Retina (tissue), 1 donor: ENCODE results near the gene ZNF597.
A peak's percentile ranks its signal among the peaks of the same experiment; 100 is the strongest.

Experiments used
- DNase-seq: peaks from one replicate; pipeline ENCODE4 v3.0.0-alpha.2; 2016

ZNF597 gene

DNA sequence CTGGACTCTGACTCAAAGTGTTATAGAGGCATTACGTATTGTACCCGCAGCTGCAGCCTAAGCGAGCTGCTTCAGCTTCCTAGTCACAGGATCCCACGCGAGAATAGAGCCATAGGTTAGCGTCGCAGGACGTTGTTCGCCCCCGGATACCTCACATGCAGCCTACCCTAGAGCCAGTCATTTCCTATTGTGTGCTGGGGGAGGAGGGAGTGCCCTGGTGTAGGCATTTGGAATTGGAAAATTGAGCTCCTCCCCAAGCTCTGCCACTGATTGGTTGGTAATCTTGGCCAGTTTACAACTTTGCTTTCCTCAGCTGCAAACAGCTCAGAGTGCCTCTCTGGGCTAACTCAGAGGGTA lies 706 bp upstream of the ZNF597 start:
- no peak for DNase-seq

GRCh38 chr16:3439637-3440036 lies 3.7 kb downstream of the ZNF597 start:
- DNase-seq = no peak

GRCh38 chr16:3434373-3434772 lies 8.9 kb downstream of the ZNF597 start:
- DNase-seq = no peak

GRCh38 chr16:3431779-3432219 lies 11.5 kb downstream of the ZNF597 start:
- DNase-seq = peak; percentile 41

DNA sequence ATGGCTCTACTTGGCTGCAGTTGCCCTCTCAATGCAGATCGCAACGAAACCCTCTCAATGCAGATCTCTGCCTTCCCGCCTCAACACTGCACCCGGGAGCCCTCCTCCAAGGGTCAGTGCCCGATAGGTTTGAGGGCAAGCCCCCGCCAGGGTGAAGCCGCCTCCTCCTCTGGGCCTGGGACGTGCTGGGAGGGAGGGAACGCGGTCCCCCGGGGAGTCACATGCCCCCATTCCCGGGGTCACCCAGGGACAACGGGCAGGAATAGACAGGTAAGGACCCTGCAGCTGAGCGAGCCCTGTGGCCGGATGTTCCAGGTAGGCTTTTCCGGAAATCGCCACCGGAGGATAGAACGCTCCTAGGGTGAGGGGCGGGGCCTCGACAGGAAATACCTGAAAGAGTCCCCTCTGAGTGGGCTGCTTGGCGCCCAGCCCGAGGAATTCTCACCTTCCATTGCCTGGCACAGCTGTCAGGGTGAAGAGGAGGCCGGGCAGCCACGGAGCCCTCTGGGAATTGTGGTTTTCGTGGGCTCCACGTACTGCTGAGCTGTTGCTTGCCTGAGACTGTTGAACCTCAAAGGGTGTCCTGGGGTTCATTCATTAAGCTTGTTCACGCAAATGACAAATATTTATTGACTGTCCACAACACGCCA lies 29.4 kb downstream of the ZNF597 start:
- no peak for DNase-seq

DNA sequence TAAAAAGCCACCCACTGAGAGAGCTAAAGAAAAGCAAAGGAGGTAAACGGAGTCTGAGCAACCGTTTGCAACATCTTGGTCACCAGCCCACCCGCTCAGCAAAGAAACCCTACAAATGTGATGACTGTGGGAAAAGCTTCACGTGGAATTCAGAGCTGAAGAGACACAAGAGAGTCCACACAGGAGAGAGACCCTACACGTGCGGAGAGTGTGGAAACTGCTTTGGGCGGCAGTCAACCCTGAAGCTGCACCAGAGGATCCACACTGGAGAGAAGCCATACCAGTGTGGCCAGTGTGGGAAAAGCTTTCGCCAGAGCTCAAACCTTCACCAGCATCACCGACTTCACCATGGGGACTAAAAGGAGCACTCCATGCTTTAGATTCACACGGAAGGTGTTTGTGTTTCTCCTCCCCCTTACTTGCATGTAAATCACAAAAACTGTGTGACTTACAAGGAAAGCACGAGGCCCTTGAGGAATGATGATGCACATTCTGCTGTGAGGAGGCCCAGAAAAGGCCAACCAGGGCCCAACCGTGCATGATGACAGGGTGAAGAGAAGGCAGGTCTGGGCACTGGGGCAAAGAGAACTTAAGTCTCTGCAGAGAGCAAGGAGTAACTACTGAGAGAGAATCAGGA lies 34.6 kb downstream of the ZNF597 start:
- DNase-seq = no peak

GRCh38 chr16:3401719-3402397 lies 41.4 kb downstream of the ZNF597 start:
- no peak for DNase-seq

- DNase-seq = peak; percentile 98
These were observed 42.3 kb downstream of the ZNF597 start, which contains the start of the genes ZNF174 and ZSCAN32 for GRCh38 chr16:3400779-3401688. Gene ZNF174 (plus strand): TSS chr16:3401215. CDS start chr16:3402005, 790 bp downstream. Gene ZSCAN32 (minus strand): TSS chr16:3401004. CDS start chr16:3397557, 3,447 bp downstream.

GRCh38 chr16:3400446-3400778 lies 42.9 kb downstream of the ZNF597 start:
- DNase-seq = no peak

- DNase-seq = no peak
These were observed 53.5 kb downstream of the ZNF597 start for GRCh38 chr16:3389663-3390338.

- DNase-seq = no peak
These were observed 55.0 kb downstream of the ZNF597 start for GRCh38 chr16:3388325-3388724.

GRCh38 chr16:3383045-3383448 lies 60.3 kb downstream of the ZNF597 start:
- DNase-seq = no peak
